HEK293T (cell line): ENCODE data around the gene MPIG6B.

ENCODE experiments used
- BHLHE40 ChIP-seq: fragments of 450-650 bp; IDR thresholded peaks from 2 replicates; pipeline ENCODE4 v1.6.1; 2016; ENCODE audit warnings: mild to moderate bottlenecking, moderate library complexity, borderline replicate concordance
- CTBP1 ChIP-seq: fragments of 450-650 bp; IDR thresholded peaks from 2 replicates; pipeline ENCODE4 v1.6.1; 2016; ENCODE audit warnings: borderline replicate concordance
- FOXA1 ChIP-seq: fragments of 450-650 bp; IDR thresholded peaks from 2 replicates; pipeline ENCODE4 v1.6.1; 2016; ENCODE audit warnings: mild to moderate bottlenecking
- FOXK2 ChIP-seq: fragments of 450-650 bp; IDR thresholded peaks from 2 replicates; pipeline ENCODE4 v1.6.1; 2016; ENCODE audit warnings: mild to moderate bottlenecking
- FOXM1 ChIP-seq: fragments of 450-650 bp; IDR thresholded peaks from 2 replicates; pipeline ENCODE4 v1.6.1; 2017; ENCODE audit warnings: mild to moderate bottlenecking, borderline replicate concordance
- LEF1 ChIP-seq: fragments of 450-650 bp; IDR thresholded peaks from 2 replicates; pipeline ENCODE4 v1.6.1; 2017; ENCODE audit warnings: mild to moderate bottlenecking, borderline replicate concordance
- NFRKB ChIP-seq: fragments of 450-650 bp; IDR thresholded peaks from 2 replicates; pipeline ENCODE4 v1.6.1; 2016; ENCODE audit warnings: mild to moderate bottlenecking, moderate library complexity
- SP1 ChIP-seq: fragments of 450-650 bp; IDR thresholded peaks from 2 replicates; pipeline ENCODE4 v1.6.1; 2017

DNA sequence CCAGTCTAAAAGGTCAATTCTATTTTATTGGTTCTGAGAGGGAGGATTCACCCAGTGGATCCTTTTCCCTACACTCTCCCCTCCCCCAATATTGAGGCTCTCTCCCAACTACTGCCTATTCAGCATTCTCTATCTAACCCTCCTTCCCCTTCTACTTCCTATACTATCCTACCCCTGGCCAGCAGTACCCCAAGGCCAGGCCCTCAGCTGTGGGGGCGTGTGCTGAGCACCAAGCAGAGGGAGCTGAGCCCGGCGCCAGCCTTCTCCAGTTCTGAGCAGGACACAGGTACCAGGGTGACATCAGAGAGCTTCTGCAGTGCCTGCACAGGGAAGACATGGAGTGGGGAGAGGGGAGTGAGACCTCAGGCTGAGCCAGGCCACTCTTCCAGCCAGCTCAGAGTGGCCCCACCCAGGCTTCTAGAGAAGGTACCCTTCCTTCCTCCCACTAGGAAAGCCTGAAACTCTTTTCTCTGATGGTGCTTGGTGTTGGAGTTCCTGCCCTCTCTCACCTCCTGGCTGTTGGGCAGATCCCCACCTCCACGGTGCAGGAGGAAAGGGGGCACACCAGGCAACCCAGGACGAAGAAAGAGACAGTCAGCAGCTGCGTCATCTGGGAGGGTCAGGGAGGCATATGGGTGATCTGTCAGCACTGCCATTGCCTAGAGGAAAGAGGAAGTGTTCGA lies 4.0 kb downstream of the MPIG6B start:
- TF ChIP-seq LEF1 = no peak
- no peak for TF ChIP-seq NFRKB
- TF ChIP-seq SP1 = no peak
- TF ChIP-seq BHLHE40 = no peak
- no peak for TF ChIP-seq FOXM1
- TF ChIP-seq CTBP1 = no peak
- TF ChIP-seq FOXK2 = no peak
- TF ChIP-seq FOXA1 = no peak
